Endothelial cell of umbilical vein (primary cell): ENCODE data around the gene TRABD2A. TPM values are rescaled to one million over a fixed set of nuclear protein-coding genes. Genes with fewer than 3 reads are reported as not detected.

Experiments
- BruUV-seq: library from RNA; stranded (reverse); fragments of 400-500 nt; replicated peaks from 2 replicates; lab custom pipeline; 2021; lab: Mats Ljungman, UMichigan
- CTCF ChIA-PET: fragments of 300-600, 350-600 bp; sonication (Branson Sonifier 250); formaldehyde crosslinking; loops from one replicate; lab custom pipeline; 2021; ENCODE audit warnings: antibody characterized with exemption, inconsistent platforms; lab: Charles Lee
- POLR2A ChIA-PET: fragments of 300-600, 350-600 bp; sonication (Branson Sonifier 250); formaldehyde crosslinking; loops from one replicate; lab custom pipeline; 2021; ENCODE audit warnings: antibody characterized with exemption, inconsistent platforms; lab: Charles Lee
- DNase-seq: peaks from one replicate; pipeline ENCODE4 v3.0.0-alpha.2; 2011; ENCODE audit warnings: low read depth, low spot score
- FAIRE-seq: peaks from 2 replicates; lab custom pipeline; 2011; peaks lifted over from hg19 to GRCh38; lab: Jason Lieb, UNC
- H2AFZ ChIP-seq: 2 replicates; pipeline ENCODE4 v1.6.0; 2012; ENCODE audit warnings: low read depth, low read length, control low read depth, inconsistent platforms
- H3K27ac ChIP-seq: 2 replicates; pipeline ENCODE4 v1.5.1; 2011; ENCODE audit warnings: low read depth, mild to moderate bottlenecking, control low read depth, low read length, moderate library complexity; ENCODE audit not compliant: insufficient read depth
- H3K27me3 ChIP-seq, 2 experiments: 2 replicates each; pipeline versions ENCODE4 v1.6.0 to v1.6.1; 2011; ENCODE audit warnings: low read length in 2 of 2, mixed read lengths in 1 of 2; ENCODE audit not compliant: control insufficient read depth in 2 of 2, insufficient read depth in 2 of 2
- H3K36me3 ChIP-seq, 2 experiments: 2 replicates in 1 of 2; 3 replicates in 1 of 2; pipeline ENCODE4 v1.5.1; 2011; ENCODE audit warnings: low read length in 2 of 2, mild to moderate bottlenecking in 1 of 2, moderate library complexity in 1 of 2; ENCODE audit not compliant: control insufficient read depth in 2 of 2, insufficient read depth in 2 of 2; ENCODE audit errors: extremely low read depth in 1 of 2
- H3K4me1 ChIP-seq: 3 replicates; pipeline ENCODE4 v1.5.1; 2011; ENCODE audit warnings: mild to moderate bottlenecking, low read length; ENCODE audit not compliant: control insufficient read depth, insufficient read depth; ENCODE audit errors: extremely low read depth
- H3K4me2 ChIP-seq: 2 replicates; pipeline ENCODE4 v1.6.1; 2011; ENCODE audit warnings: low read length, control low read depth, mixed read lengths; ENCODE audit not compliant: insufficient read depth
- H3K4me3 ChIP-seq, 3 experiments: fragments of 200-600 bp in 1 of 3; sonication (generic), shearing (Covaris generic) in 1 of 3; replicated peaks in 1 of 3; 2 replicates each; pipeline ENCODE4 v1.5.1; 2011 to 2016; ENCODE audit warnings: control low read depth in 3 of 3, low read length in 3 of 3, mild to moderate bottlenecking in 2 of 3, inconsistent platforms in 1 of 3, low read depth in 1 of 3, moderate library complexity in 1 of 3; ENCODE audit not compliant: insufficient read depth in 1 of 3
- H3K79me2 ChIP-seq: 2 replicates; pipeline ENCODE4 v1.6.0; 2012; ENCODE audit warnings: low read length, inconsistent platforms; ENCODE audit not compliant: control insufficient read depth, insufficient read depth
- H3K9ac ChIP-seq: replicated peaks from 2 replicates; pipeline ENCODE3; 2011; ENCODE audit warnings: low read length, control low read depth; ENCODE audit not compliant: insufficient read depth; ENCODE audit errors: extremely low read depth
- H3K9me1 ChIP-seq: replicated peaks from 3 replicates; pipeline ENCODE4 v1.6.0; 2011; ENCODE audit warnings: mild to moderate bottlenecking, low read length; ENCODE audit not compliant: control insufficient read depth, insufficient read depth; ENCODE audit errors: extremely low read depth
- H3K9me3 ChIP-seq: replicated peaks from 2 replicates; pipeline ENCODE4 v1.5.1; 2012; ENCODE audit warnings: low read length, inconsistent platforms; ENCODE audit not compliant: control insufficient read depth, insufficient read depth
- H4K20me1 ChIP-seq: replicated peaks from 2 replicates; pipeline ENCODE3; 2011; ENCODE audit warnings: mild to moderate bottlenecking, low read length; ENCODE audit not compliant: control insufficient read depth, insufficient read depth; ENCODE audit errors: extremely low read depth
- FOS ChIP-seq: IDR thresholded peaks from 2 replicates; pipeline ENCODE4 v1.6.1; 2011; ENCODE audit warnings: mild to moderate bottlenecking, low read length, moderate library complexity, borderline replicate concordance; ENCODE audit not compliant: insufficient read depth
- POLR2AphosphoS5 ChIP-seq: IDR thresholded peaks from 2 replicates; pipeline ENCODE4 v1.6.1; 2012; ENCODE audit warnings: low read depth, mild to moderate bottlenecking, control low read depth, low read length, moderate library complexity; ENCODE audit not compliant: insufficient read depth
- dilution Hi-C: fragments of 300-500 bp; cut with MboI; formaldehyde crosslinking; loops from one replicate; pipeline ENCODE4 v1.15.0; 2019; ENCODE audit warnings: low sequenced_read_pairs; ENCODE audit not compliant: extremely low pct_ligation_motif_present
- intact Hi-C: fragments of 100-400 bp; cut with micrococcal nuclease; formaldehyde crosslinking; loops from one replicate; pipeline ENCODE4 v1.10.0; 2022
- polyA plus RNA-seq, 4 experiments: library from polyadenylated mRNA; depleted of rRNA in 3 of 4; stranded (reverse) in 3 of 4; unstranded in 1 of 4; fragments of >200 nt; gene quantifications; 2 replicates each; pipeline versions ENCODE4 v1.2.1 to v1.2.3, GENCODE V29; 2011 to 2012; ENCODE audit warnings: missing spikeins in 1 of 4
- total RNA-seq: library from RNA; stranded (reverse); gene quantifications from 2 replicates; pipeline ENCODE4 v1.2.3, GENCODE V29; 2021
- TF ChIP-seq, protein P1 (sequence below), 2 donors: IDR thresholded peaks; 1 replicate in 1 of 2; 2 replicates in 1 of 2; pipeline ENCODE4 v1.5.1; 2011; ENCODE audit warnings: low read length in 2 of 2, mild to moderate bottlenecking in 2 of 2, moderate library complexity in 2 of 2, control low read depth in 1 of 2, inconsistent platforms in 1 of 2, low read depth in 1 of 2; ENCODE audit not compliant: insufficient read depth in 1 of 2; ENCODE audit errors: extremely low read depth in 1 of 2

The TRABD2A gene
- total and polyA plus RNA-seq, 2 donors (not counting 3 experiments of a cell fraction or from before 2014, with no cell fraction given), result 1.0 to 1.8 TPM

DNA sequence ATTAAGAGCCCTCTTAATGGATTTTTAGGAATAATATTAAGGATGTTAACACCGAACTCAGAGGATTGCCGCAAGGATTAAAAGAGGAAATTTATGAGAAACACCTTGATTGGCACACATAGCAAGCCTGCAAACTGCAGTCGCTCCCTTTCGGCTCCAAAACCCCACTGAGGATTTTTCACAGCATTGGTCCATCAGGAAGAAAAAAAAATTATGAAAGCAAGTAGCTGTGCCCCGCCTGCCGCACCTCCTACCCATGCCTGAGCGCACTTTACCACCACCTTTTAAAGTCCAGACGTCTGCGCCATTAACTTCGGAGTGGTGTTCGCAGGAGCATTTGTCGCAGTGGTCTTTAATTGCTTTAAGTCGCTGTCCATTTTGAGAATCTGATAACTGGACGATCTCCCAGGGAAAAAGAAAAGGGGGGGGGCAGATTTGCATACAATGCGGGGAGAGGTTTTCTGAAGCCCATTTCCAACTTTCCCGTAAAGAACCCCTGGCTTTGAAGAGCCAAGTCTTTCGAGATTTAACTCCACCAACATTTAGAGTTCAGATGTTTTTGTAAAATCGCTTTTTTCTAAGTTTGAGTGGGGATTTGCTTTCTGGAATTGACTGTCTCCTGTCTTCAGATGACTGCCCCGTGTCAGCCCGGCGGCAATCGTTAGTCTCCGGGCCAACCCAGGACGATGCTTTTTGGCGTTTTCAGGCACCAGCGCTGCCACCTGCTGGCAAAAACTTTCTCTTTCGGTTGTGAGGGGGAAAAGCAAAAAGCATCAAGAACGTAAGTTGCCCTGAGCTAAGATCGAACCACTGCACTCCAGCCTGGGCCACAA is 913 bp upstream of the TRABD2A start:
- peak overlapping the region; percentile 82 for H2AFZ ChIP-seq
- TF ChIP-seq FOS, result no peak
- TF ChIP-seq, protein P1, sequence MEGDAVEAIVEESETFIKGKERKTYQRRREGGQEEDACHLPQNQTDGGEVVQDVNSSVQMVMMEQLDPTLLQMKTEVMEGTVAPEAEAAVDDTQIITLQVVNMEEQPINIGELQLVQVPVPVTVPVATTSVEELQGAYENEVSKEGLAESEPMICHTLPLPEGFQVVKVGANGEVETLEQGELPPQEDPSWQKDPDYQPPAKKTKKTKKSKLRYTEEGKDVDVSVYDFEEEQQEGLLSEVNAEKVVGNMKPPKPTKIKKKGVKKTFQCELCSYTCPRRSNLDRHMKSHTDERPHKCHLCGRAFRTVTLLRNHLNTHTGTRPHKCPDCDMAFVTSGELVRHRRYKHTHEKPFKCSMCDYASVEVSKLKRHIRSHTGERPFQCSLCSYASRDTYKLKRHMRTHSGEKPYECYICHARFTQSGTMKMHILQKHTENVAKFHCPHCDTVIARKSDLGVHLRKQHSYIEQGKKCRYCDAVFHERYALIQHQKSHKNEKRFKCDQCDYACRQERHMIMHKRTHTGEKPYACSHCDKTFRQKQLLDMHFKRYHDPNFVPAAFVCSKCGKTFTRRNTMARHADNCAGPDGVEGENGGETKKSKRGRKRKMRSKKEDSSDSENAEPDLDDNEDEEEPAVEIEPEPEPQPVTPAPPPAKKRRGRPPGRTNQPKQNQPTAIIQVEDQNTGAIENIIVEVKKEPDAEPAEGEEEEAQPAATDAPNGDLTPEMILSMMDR (IDR thresholded peaks at IDR 0.05; ENCODE audit: extremely low read depth in 1 of 2, insufficient read depth in 1 of 2, low read depth in 1 of 2, low read length in 2 of 2), result peak; percentile 72 to 76
- peak; percentile 97 for FAIRE-seq

GRCh38 chr2:84880395-84880644 is 564 bp downstream of the TRABD2A start:
- H4K20me1 ChIP-seq, result no peaks in the 10 kb centered on the region
- H3K36me3 ChIP-seq, result no peaks in the 10 kb centered on the region
- DNase-seq (no peak), FAIRE-seq (no peak)
- H3K9ac ChIP-seq, result no peak overlapping the region
- no peak overlapping the region for H3K27ac ChIP-seq
- dilution Hi-C loops (no loop called here), intact Hi-C loops (loop anchor here (5.0 kb wide), 2 partner anchors 238 to 423 kb away; partner anchors contain the start of gene SUCLG1)
- peak overlapping the region in 1 of 3 experiments; percentile 21 for H3K4me3 ChIP-seq
- peak overlapping the region; percentile 37 for H3K4me2 ChIP-seq
- ChIA-PET POLR2A (no interaction called here), CTCF (interaction anchor here (1.4 to 3.2 kb wide), 2 partner anchors 45 to 139 kb away, joined by 5 to 23 read pairs; no protein-coding TSS in a partner anchor)
- TF ChIP-seq POLR2AphosphoS5, result no peak
- H3K79me2 ChIP-seq, result no peaks in the 10 kb centered on the region
- peaks cover 41 to 42% of the 10 kb centered on the region in 2 experiments for H3K27me3 ChIP-seq
- H3K9me1 ChIP-seq, result no peaks in the 10 kb centered on the region
- H3K4me1 ChIP-seq, result peaks cover 16% of the 10 kb centered on the region
- BruUV-seq, result no TSS peak
- H2AFZ ChIP-seq, result peak overlapping the region; percentile 12
- no peaks in the 10 kb centered on the region for H3K9me3 ChIP-seq

More for the DNA sequence above, 913 bp upstream of the TRABD2A start:
- Histone ChIP-seq H4K20me1 (no peaks in the 10 kb centered on the region), H3K79me2 (no peaks in the 10 kb centered on the region), H3K4me1 (peaks cover 16% of the 10 kb centered on the region), H3K9me1 (no peaks in the 10 kb centered on the region), H3K4me3 (peak overlapping the region; percentile 3 to 69 (median 15)), H3K27ac (no peak overlapping the region), H3K27me3 (peaks cover 41% of the 10 kb centered on the region in 2 experiments), H3K9me3 (no peaks in the 10 kb centered on the region), H3K4me2 (peak overlapping the region; percentile 80), H3K36me3 (no peaks in the 10 kb centered on the region), H3K9ac (peak overlapping the region; percentile 0)
- no TSS peak for BruUV-seq
- ChIA-PET POLR2A (interaction anchor here (1.2 kb wide), 1 partner anchor 24 kb away, joined by 4 read pairs; no protein-coding TSS in a partner anchor), CTCF (interaction anchor here (0.6 to 3.2 kb wide), 22 partner anchors 9 to 388 kb away, joined by 3 to 31 read pairs (median 4); partner anchors contain the start of gene TMSB10)
- dilution Hi-C loops (no loop called here), intact Hi-C loops (loop anchor here (1.0 to 5.0 kb wide), 5 partner anchors 24 to 424 kb away; partner anchors contain the start of genes SUCLG1 and TMSB10)
- DNase-seq, result peak; percentile 82
